ENCODE results near the gene NUCB1. TPM values are rescaled to one million over a fixed set of nuclear protein-coding genes. Genes with fewer than 3 reads are reported as not detected.
A peak's percentile ranks its signal among the peaks of the same experiment; 100 is the strongest.

NUCB1 gene
- total RNA-seq, 1 experiment from 2014 or later = 125 TPM

- H4K8ac ChIP-seq (replicated peaks; ENCODE audit: insufficient read length, low read depth, low read length) = no peak overlapping the region
- H2AFZ ChIP-seq (ENCODE audit: low read length) = no peak overlapping the region
- H2AK5ac ChIP-seq (ENCODE audit: insufficient read length, low read length) = no peak overlapping the region
- H4K20me1 ChIP-seq (ENCODE audit: control insufficient read depth, insufficient read depth, insufficient read length) = no peaks in the 10 kb centered on the region
- H3K27me3 ChIP-seq (ENCODE audit: insufficient read depth, low read length) = no peaks in the 10 kb centered on the region
- no peak overlapping the region for H3K14ac ChIP-seq (ENCODE audit: insufficient read depth, low read length)
- no peaks in the 10 kb centered on the region for H3K23me2 ChIP-seq (ENCODE audit: insufficient read length, low read depth, low read length, poor library complexity, severe bottlenecking)
- Mint-ChIP-seq H3K9me3 (no peaks in the 10 kb centered on the region), H3K36me3 (ENCODE audit: insufficient read depth in 1 of 3, low read depth in 3 of 3) (peaks cover 0 to 49% (median 9%) of the 10 kb centered on the region in 3 experiments; a peak in 6 of 7 replicates), H3K27ac (peak overlapping the region in 2 of 3 experiments; percentile 9 to 73; a peak in 1 of 7 replicates), H3K4me3 (no peak overlapping the region), H3K4me1 (peaks cover 3 to 10% of the 10 kb centered on the region in 2 experiments), H3K27me3 (ENCODE audit: low read depth) (no peaks in the 10 kb centered on the region)
- no peak overlapping the region for H3K18ac ChIP-seq (ENCODE audit: insufficient read length, low read depth, low read length)
- no peaks in the 10 kb centered on the region for H3K9me3 ChIP-seq (ENCODE audit: control insufficient read depth, low read depth, low read length)
- no peak overlapping the region for H3K9ac ChIP-seq (ENCODE audit: extremely low read depth, insufficient read length, low read length)
- no peak overlapping the region for H3K56ac ChIP-seq (ENCODE audit: insufficient read length, low read depth, low read length)
- WGBS (ENCODE audit: extremely low coverage, insufficient read length, low lambda C conversion rate) = no CpG with 5 or more reads among the region's 18 CpGs
- DNase-seq = no peak
- no peak overlapping the region for H4K91ac ChIP-seq (ENCODE audit: insufficient read length, low read depth, low read length)
- H3K79me1 ChIP-seq (ENCODE audit: insufficient read depth, low read depth, low read length, poor library complexity, severe bottlenecking) = no peaks in the 10 kb centered on the region
- H4K5ac ChIP-seq (ENCODE audit: insufficient read length, low read depth, low read length) = no peak overlapping the region
- no peak overlapping the region for H2BK5ac ChIP-seq (ENCODE audit: insufficient read length, low read length)
- no peak overlapping the region for H3T11ph ChIP-seq (ENCODE audit: low read length)
- no peak overlapping the region for H2BK120ac ChIP-seq (ENCODE audit: low read depth, low read length, poor library complexity, severe bottlenecking)
- no peak overlapping the region for H3K27ac ChIP-seq (ENCODE audit: insufficient read length, low read depth, low read length)
- no peaks in the 10 kb centered on the region; the same call in 1 of the 2 replicates for H3K4me1 ChIP-seq (ENCODE audit: insufficient read depth, low read length)
- H3K23ac ChIP-seq (ENCODE audit: insufficient read length, low read depth, low read length) = no peak overlapping the region
- H3K79me2 ChIP-seq (ENCODE audit: insufficient read depth, low read length) = no peaks in the 10 kb centered on the region
- no peak overlapping the region for H2BK20ac ChIP-seq (ENCODE audit: low read depth, low read length, poor library complexity, severe bottlenecking)
- no peak overlapping the region for H3K4me2 ChIP-seq (ENCODE audit: insufficient read depth, insufficient read length, low read length)
- TF ChIP-seq CTCF (conservative IDR thresholded peaks at IDR 0.05) = no peak
- no peak overlapping the region for H2BK12ac ChIP-seq (ENCODE audit: insufficient read length, low read depth, low read length)
- no peak overlapping the region for H2BK15ac ChIP-seq (ENCODE audit: low read depth, low read length)
- H3K4ac ChIP-seq (ENCODE audit: low read depth, low read length) = no peak overlapping the region
Measured at GRCh38 chr19:48861313-48861712, 38.8 kb upstream of the NUCB1 start.

Measured in H9 (cell line).